HepG2 (cell line): ENCODE data around the gene TTLL1. TPM values are rescaled to one million over a fixed set of nuclear protein-coding genes. Genes with fewer than 3 reads are reported as not detected.

ENCODE experiments used
- AGO1 ChIP-seq: fragments of 200-400 bp; formaldehyde crosslinking; IDR thresholded peaks from 2 replicates; pipeline ENCODE4 v1.6.1; 2017; ENCODE audit warnings: mild to moderate bottlenecking, low read depth, low read length, moderate library complexity; ENCODE audit not compliant: poor library complexity, severe bottlenecking
- ATF2 ChIP-seq: sonication (generic); formaldehyde crosslinking; IDR thresholded peaks from 2 replicates; pipeline ENCODE4 v1.4.0; 2020; ENCODE audit warnings: missing genetic modification reagents
- GABPA ChIP-seq, 2 experiments: IDR thresholded peaks; 2 replicates each; pipeline ENCODE4 v1.6.1; 2011 to 2016; ENCODE audit warnings: low read depth in 2 of 2, low read length in 1 of 2, missing biosample characterization in 1 of 2, missing genetic modification characterization in 1 of 2
- HOXA9 ChIP-seq: sonication (generic); formaldehyde crosslinking; IDR thresholded peaks from 2 replicates; pipeline ENCODE4 v1.8.1; 2022; ENCODE audit warnings: missing genetic modification reagents, mild to moderate bottlenecking, moderate library complexity, borderline replicate concordance
- MTF1 ChIP-seq: sonication (generic); formaldehyde crosslinking; IDR thresholded peaks from 2 replicates; pipeline ENCODE4 v1.5.0; 2020; ENCODE audit warnings: missing genetic modification reagents
- NBN ChIP-seq: fragments of 450-650 bp; conservative IDR thresholded peaks from 2 replicates; pipeline ENCODE4 v1.6.1; 2017
- NFYB ChIP-seq: sonication (generic); formaldehyde crosslinking; IDR thresholded peaks from 2 replicates; pipeline ENCODE4 v1.4.0; 2020; ENCODE audit warnings: missing genetic modification reagents
- SMAD3 ChIP-seq: sonication (generic); formaldehyde crosslinking; IDR thresholded peaks from 2 replicates; pipeline ENCODE4 v1.4.0; 2020; ENCODE audit warnings: missing genetic modification reagents
- SRY ChIP-seq: sonication (generic); formaldehyde crosslinking; IDR thresholded peaks from 2 replicates; pipeline ENCODE4 v1.8.0; 2022; ENCODE audit warnings: mild to moderate bottlenecking, missing genetic modification reagents
- STAT6 ChIP-seq: sonication (generic); formaldehyde crosslinking; IDR thresholded peaks from 2 replicates; pipeline ENCODE4 v1.4.0; 2020; ENCODE audit warnings: missing genetic modification reagents, mild to moderate bottlenecking, borderline replicate concordance
- TBL1XR1 ChIP-seq: fragments of 150-350 bp; IDR thresholded peaks from 2 replicates; pipeline ENCODE4 v1.6.1; 2014; ENCODE audit warnings: borderline replicate concordance, low read length; ENCODE audit not compliant: partially characterized antibody
- ZHX2 ChIP-seq, 2 experiments: sonication (generic) in 1 of 2; formaldehyde crosslinking in 1 of 2; IDR thresholded peaks; 2 replicates each; pipeline versions ENCODE4 v1.6.1 to v1.9.0; 2014 to 2022; ENCODE audit warnings: antibody characterized with exemption in 1 of 2, borderline replicate concordance in 1 of 2, inconsistent platforms in 1 of 2, low read depth in 1 of 2, missing genetic modification reagents in 1 of 2
- ZNF180 ChIP-seq: sonication (generic); formaldehyde crosslinking; IDR thresholded peaks from 2 replicates; pipeline ENCODE4 v1.4.0; 2020; ENCODE audit warnings: low read depth, missing genetic modification reagents, borderline replicate concordance
- ZNF205 ChIP-seq: IDR thresholded peaks from 2 replicates; pipeline ENCODE4 v1.6.1; 2018; ENCODE audit warnings: missing biosample characterization, missing genetic modification reagents
- ZNF720 ChIP-seq: sonication (generic); formaldehyde crosslinking; IDR thresholded peaks from 2 replicates; pipeline ENCODE4 v1.4.0; 2020; ENCODE audit warnings: missing genetic modification reagents
- polyA plus RNA-seq, 8 experiments: library from polyadenylated mRNA; depleted of rRNA in 3 of 8; stranded (reverse) in 7 of 8; unstranded in 1 of 8; fragments of >200 nt; fragmentation: Illumina TruSeq in 4 of 8; extraction: Trizol in 4 of 8; gene quantifications; 2 replicates each; pipeline versions ENCODE4 v1.2.1 to v1.2.3, GENCODE V29; 2011 to 2016; ENCODE audit warnings: low read depth in 4 of 8, missing spikeins in 1 of 8, mixed read lengths in 1 of 8; ENCODE audit not compliant: insufficient read depth in 1 of 8
- total RNA-seq, 5 experiments: library from RNA; depleted of rRNA; stranded (reverse); fragments of >200 nt; fragmentation: Illumina TruSeq; extraction: Trizol; gene quantifications; 2 replicates each; pipeline ENCODE4 v1.2.3, GENCODE V29; 2016; ENCODE audit warnings: low read depth in 1 of 5

Gene TTLL1
- total and polyA plus RNA-seq, 2 of the 13 experiments (the other 11 are each of a cell fraction or from before 2014, with no cell fraction given) = 1.6 to 5.3 TPM

- no peak for TF ChIP-seq ZHX2 (IDR thresholded peaks at IDR 0.05; ENCODE audit: low read depth)
- TF ChIP-seq ZHX2 (CRISPR knock-in tag; IDR thresholded peaks at IDR 0.05; ENCODE audit: borderline replicate concordance) = no peak
- no peak for TF ChIP-seq ZNF180 (CRISPR knock-in tag)
- no peak for TF ChIP-seq TBL1XR1
- 0 out of 2 replicates have a peak, but pooled peaks have one; percentile 8 for TF ChIP-seq NFYB (CRISPR knock-in tag)
- TF ChIP-seq ZNF205 = no peak
- TF ChIP-seq SRY (CRISPR knock-in tag) = no peak
- TF ChIP-seq ZNF720 (CRISPR knock-in tag) = no peak
- no peak for TF ChIP-seq HOXA9 (CRISPR knock-in tag)
- 0 out of 2 replicates have a peak, but pooled peaks have one; percentile 33 for TF ChIP-seq SMAD3 (CRISPR knock-in tag)
- no peak for TF ChIP-seq MTF1 (CRISPR knock-in tag)
- TF ChIP-seq GABPA (IDR thresholded peaks at IDR 0.05; ENCODE audit: low read depth, low read length) = no peak
- no peak for TF ChIP-seq GABPA (CRISPR knock-in tag; IDR thresholded peaks at IDR 0.05; ENCODE audit: low read depth)
- TF ChIP-seq NBN = no peak
- TF ChIP-seq STAT6 (CRISPR knock-in tag) = no peak
- peak; percentile 75; the same call in 1 of the 2 replicates for TF ChIP-seq ATF2 (CRISPR knock-in tag)
- TF ChIP-seq AGO1 = no peak
These were observed 95.4 kb downstream of the TTLL1 start (continued) for GRCh38 chr22:42993651-42994275.
